ENCODE results near the gene VWF.
"Not testable (repeated sequence)": the region's sequence is repeated elsewhere in the genome, so short reads cannot be mapped to it uniquely, and the experiment has no call there.

The VWF gene

DNA sequence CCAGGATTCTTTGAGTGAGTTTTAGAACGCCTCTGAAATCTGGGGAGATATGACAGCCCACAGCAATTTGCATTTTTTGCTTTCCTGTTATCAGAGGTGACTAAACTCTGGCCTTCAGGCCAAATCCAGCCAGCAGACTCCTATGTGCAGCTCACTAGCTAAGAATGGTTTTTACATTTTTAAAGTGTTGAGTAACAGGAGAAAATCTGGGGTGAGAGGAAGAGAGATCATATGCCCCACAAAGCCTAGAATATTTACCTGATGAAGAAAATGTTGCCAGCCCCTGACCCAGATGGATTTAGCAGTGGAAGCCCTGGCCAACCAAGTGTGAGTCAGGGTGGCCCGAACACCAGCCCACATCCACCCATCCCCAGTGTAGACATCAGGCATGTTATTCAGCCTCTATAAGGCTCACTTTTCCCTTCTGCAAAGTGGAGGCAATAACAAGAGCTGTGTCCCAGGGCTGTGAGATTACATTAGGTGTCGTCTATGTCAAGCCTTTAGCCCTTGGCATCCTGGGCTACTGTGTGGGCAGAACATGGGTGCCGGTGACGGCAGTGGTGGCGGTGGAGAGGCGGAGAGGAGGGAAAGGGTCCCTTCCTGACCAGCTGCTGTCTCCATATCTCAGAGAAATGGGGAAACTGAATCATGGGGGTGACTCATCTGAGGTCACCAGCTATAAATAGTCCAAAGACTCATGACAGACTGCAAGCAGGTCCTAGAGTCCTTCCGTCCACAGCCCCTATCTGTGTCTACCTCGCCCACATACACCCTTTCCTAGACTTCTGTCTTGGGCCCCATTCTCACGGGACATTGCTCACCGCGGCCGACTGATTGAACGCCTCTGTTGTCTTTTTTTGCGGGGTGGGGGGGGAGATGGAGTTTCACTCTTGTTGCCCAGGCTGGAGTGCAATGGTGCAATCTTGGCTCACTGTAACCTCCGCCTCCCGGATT, 43.1 kb upstream of the VWF start:
- ChIA-PET POLR2A (no interaction called here), CTCF (interaction anchor here (1.2 kb wide), 1 partner anchor 22 kb away, joined by 3 read pairs; no protein-coding TSS in a partner anchor)
- no peak for TF ChIP-seq PKNOX1 (IDR thresholded peaks at IDR 0.05)
- no peak for TF ChIP-seq BHLHE40 (IDR thresholded peaks at IDR 0.05; ENCODE audit: borderline replicate concordance)
- no peak for TF ChIP-seq LEF1 (IDR thresholded peaks at IDR 0.05; ENCODE audit: borderline replicate concordance)
- TF ChIP-seq CTBP1 (IDR thresholded peaks at IDR 0.05; ENCODE audit: borderline replicate concordance), result no peak
- TF ChIP-seq TARDBP (IDR thresholded peaks at IDR 0.05), result no peak
- TF ChIP-seq FOXM1 (IDR thresholded peaks at IDR 0.05; ENCODE audit: borderline replicate concordance), result no peak
- TF ChIP-seq ARNT (IDR thresholded peaks at IDR 0.05), result no peak
- TF ChIP-seq HDGF (IDR thresholded peaks at IDR 0.05; ENCODE audit: borderline replicate concordance), result no peak
- no peak for TF ChIP-seq FOXA1 (IDR thresholded peaks at IDR 0.05)
- TF ChIP-seq FOXK2 (IDR thresholded peaks at IDR 0.05), result no peak
- TF ChIP-seq ELF4 (IDR thresholded peaks at IDR 0.05), result no peak
- no peak for TF ChIP-seq ZNF384 (IDR thresholded peaks at IDR 0.05)
- TF ChIP-seq SP1 (IDR thresholded peaks at IDR 0.05), result no peak
- TF ChIP-seq NFRKB (IDR thresholded peaks at IDR 0.05), result no peak
- no peak for TF ChIP-seq L3MBTL2 (conservative IDR thresholded peaks at IDR 0.05)
- no peak for TF ChIP-seq SUZ12 (IDR thresholded peaks at IDR 0.05)
- DNase-seq (ENCODE audit: extremely low spot score), result no peak

DNA sequence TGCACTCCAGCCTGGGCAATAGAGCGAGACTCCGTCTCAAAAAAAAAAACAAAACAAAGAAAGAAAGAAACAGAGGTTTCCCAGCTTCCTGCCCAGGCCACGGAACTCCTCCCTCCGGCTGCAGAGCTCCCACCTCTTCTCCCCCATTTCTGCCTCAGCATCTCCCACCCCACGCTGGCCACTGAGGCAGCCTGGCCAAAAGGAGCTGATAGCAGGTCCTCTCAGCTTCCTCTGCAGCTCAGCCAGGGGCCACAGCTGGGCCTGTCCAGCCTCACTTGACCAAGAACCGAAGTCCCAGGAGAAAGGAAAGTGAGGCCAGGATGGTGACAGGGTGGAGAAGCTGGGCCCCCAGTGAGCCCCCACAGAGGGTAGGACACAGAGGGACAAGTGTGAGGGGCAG, 42.3 kb upstream of the VWF start:
- ChIA-PET CTCF (no interaction called here), POLR2A (no interaction called here)
- DNase-seq (ENCODE audit: extremely low spot score), result no peak
- TF ChIP-seq ARNT (IDR thresholded peaks at IDR 0.05) (no peak), FOXM1 (IDR thresholded peaks at IDR 0.05; ENCODE audit: borderline replicate concordance) (no peak), ELF4 (IDR thresholded peaks at IDR 0.05) (no peak), TARDBP (IDR thresholded peaks at IDR 0.05) (no peak), ZNF384 (IDR thresholded peaks at IDR 0.05) (no peak), BHLHE40 (IDR thresholded peaks at IDR 0.05; ENCODE audit: borderline replicate concordance) (no peak), FOXA1 (IDR thresholded peaks at IDR 0.05) (no peak), LEF1 (IDR thresholded peaks at IDR 0.05; ENCODE audit: borderline replicate concordance) (no peak), SP1 (IDR thresholded peaks at IDR 0.05) (no peak), L3MBTL2 (conservative IDR thresholded peaks at IDR 0.05) (no peak), HDGF (IDR thresholded peaks at IDR 0.05; ENCODE audit: borderline replicate concordance) (no peak), SUZ12 (IDR thresholded peaks at IDR 0.05) (no peak), FOXK2 (IDR thresholded peaks at IDR 0.05) (no peak), PKNOX1 (IDR thresholded peaks at IDR 0.05) (no peak), NFRKB (IDR thresholded peaks at IDR 0.05) (no peak), CTBP1 (IDR thresholded peaks at IDR 0.05; ENCODE audit: borderline replicate concordance) (no peak)

DNA sequence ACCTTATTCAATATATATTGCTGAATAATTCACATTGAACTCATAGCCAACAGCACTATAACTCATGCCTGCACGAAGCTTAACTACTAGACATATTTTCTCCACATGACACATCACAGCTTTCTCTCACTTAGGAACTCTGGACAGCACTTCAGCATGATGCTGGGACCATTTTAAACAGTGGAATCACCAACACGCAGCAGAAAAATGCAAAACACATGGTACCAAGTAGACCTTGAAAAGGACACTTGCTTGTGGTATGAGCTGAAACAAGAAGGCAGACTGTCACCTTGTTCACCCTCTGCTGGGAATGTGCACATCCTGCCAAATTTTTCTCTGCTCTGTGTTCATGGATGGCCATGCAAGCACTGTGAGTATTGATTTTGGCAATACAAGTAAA, 40.9 kb upstream of the VWF start:
- TF ChIP-seq BHLHE40 (IDR thresholded peaks at IDR 0.05; ENCODE audit: borderline replicate concordance) (no peak), FOXA1 (IDR thresholded peaks at IDR 0.05) (no peak), FOXK2 (IDR thresholded peaks at IDR 0.05) (no peak), ARNT (IDR thresholded peaks at IDR 0.05) (no peak), NFRKB (IDR thresholded peaks at IDR 0.05) (no peak), PKNOX1 (IDR thresholded peaks at IDR 0.05) (no peak), FOXM1 (IDR thresholded peaks at IDR 0.05; ENCODE audit: borderline replicate concordance) (no peak), ELF4 (IDR thresholded peaks at IDR 0.05) (no peak), TARDBP (IDR thresholded peaks at IDR 0.05) (no peak), HDGF (IDR thresholded peaks at IDR 0.05; ENCODE audit: borderline replicate concordance) (no peak), LEF1 (IDR thresholded peaks at IDR 0.05; ENCODE audit: borderline replicate concordance) (no peak), CTBP1 (IDR thresholded peaks at IDR 0.05; ENCODE audit: borderline replicate concordance) (no peak), SP1 (IDR thresholded peaks at IDR 0.05) (no peak), SUZ12 (IDR thresholded peaks at IDR 0.05) (no peak), L3MBTL2 (conservative IDR thresholded peaks at IDR 0.05) (no peak), ZNF384 (IDR thresholded peaks at IDR 0.05) (no peak)
- POLR2A ChIA-PET, result no interaction called here
- DNase-seq (ENCODE audit: extremely low spot score), result no peak
- CTCF ChIA-PET, result no interaction called here

GRCh38 chr12:6163416-6164060, 39.1 kb upstream of the VWF start:
- TF ChIP-seq FOXM1 (IDR thresholded peaks at IDR 0.05; ENCODE audit: borderline replicate concordance), result no peak
- no peak for TF ChIP-seq FOXK2 (IDR thresholded peaks at IDR 0.05)
- TF ChIP-seq TARDBP (IDR thresholded peaks at IDR 0.05), result no peak
- no peak for TF ChIP-seq ARNT (IDR thresholded peaks at IDR 0.05)
- CTCF ChIA-PET, result interaction anchor here (0.7 kb wide), 1 partner anchor 32 kb away, joined by 3 read pairs; no protein-coding TSS in a partner anchor
- POLR2A ChIA-PET, result no interaction called here
- no peak for DNase-seq (ENCODE audit: extremely low spot score)

DNA sequence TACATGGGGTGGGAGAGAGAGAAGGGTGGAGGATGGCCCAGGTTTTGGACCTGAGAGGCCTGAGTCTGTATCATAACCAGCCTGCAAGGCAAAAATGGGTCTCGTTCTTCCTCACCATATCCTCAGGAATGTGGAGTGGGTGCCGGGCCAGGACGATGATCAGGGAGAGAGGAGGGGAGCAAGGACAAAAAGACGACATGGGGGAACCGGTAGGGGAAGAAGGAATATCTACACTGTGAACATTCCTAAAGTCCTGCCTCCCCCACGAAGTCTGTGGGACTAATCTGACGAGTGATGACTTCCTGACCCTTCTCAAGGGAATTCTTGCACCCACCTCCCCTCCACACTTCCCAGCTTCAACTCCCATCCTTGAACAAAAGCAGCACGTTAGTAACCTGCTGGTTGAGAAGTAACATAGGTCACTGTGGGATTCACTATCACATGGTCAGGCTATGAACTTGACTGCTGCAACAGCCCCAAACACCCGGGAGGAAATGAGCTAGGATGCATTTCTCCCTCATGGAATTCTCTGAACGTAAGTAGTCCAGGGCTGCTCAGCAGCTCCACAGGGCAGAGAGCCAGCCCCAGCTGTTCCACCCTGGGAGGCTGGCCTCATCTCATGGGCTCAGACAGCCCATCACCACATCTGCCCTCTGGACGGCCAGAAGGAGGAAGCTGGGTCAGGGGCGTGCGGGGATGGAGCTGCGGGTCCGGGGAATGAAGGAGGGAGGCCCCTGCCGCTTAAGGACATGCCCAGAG, 36.8 kb upstream of the VWF start:
- TF ChIP-seq CTBP1 (IDR thresholded peaks at IDR 0.05; ENCODE audit: borderline replicate concordance) (no peak), SUZ12 (IDR thresholded peaks at IDR 0.05) (no peak), PKNOX1 (IDR thresholded peaks at IDR 0.05) (no peak), TARDBP (IDR thresholded peaks at IDR 0.05) (no peak), LEF1 (IDR thresholded peaks at IDR 0.05; ENCODE audit: borderline replicate concordance) (no peak), L3MBTL2 (conservative IDR thresholded peaks at IDR 0.05) (no peak), FOXA1 (IDR thresholded peaks at IDR 0.05) (no peak), ARNT (IDR thresholded peaks at IDR 0.05) (no peak), FOXM1 (IDR thresholded peaks at IDR 0.05; ENCODE audit: borderline replicate concordance) (no peak), HDGF (IDR thresholded peaks at IDR 0.05; ENCODE audit: borderline replicate concordance) (no peak), ZNF384 (IDR thresholded peaks at IDR 0.05) (no peak), SP1 (IDR thresholded peaks at IDR 0.05) (no peak), FOXK2 (IDR thresholded peaks at IDR 0.05) (no peak), BHLHE40 (IDR thresholded peaks at IDR 0.05; ENCODE audit: borderline replicate concordance) (no peak), NFRKB (IDR thresholded peaks at IDR 0.05) (no peak), ELF4 (IDR thresholded peaks at IDR 0.05) (no peak)
- CTCF ChIA-PET, result interaction anchor here (0.6 to 0.7 kb wide), 2 partner anchors 100 to 125 kb away, joined by 3 read pairs; no protein-coding TSS in a partner anchor
- no peak for DNase-seq (ENCODE audit: extremely low spot score)
- POLR2A ChIA-PET, result no interaction called here

DNA sequence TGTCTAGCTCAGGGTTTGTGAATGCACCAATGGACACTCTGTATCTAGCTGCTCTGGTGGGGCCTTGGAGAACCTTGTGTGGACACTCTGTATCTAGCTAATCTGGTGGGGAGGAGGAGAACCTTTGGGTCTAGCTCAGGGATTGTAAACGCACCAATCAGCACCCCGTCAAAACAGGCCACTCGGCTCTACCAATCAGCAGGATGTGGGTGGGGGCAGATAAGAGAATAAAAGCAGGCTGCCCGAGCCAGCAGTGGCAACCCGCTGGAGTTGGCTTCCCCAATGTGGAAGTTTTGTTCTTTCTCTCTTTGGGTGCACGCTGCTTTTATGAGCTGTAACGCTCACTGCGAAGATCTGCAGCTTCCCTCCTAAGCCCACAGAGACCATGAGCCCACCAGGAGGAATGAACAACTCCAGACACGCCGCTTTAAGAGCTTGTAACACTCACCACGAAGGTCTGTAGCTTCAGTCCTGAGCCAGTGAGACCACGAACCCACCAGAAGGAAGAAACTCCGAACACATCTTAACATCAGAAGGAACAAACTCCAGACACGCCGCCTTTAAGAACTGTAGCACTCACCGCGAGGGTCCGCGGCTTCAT, 35.7 kb upstream of the VWF start:
- CTCF ChIA-PET; POLR2A ChIA-PET; DNase-seq (ENCODE audit: extremely low spot score): not testable (repeated sequence)

DNA sequence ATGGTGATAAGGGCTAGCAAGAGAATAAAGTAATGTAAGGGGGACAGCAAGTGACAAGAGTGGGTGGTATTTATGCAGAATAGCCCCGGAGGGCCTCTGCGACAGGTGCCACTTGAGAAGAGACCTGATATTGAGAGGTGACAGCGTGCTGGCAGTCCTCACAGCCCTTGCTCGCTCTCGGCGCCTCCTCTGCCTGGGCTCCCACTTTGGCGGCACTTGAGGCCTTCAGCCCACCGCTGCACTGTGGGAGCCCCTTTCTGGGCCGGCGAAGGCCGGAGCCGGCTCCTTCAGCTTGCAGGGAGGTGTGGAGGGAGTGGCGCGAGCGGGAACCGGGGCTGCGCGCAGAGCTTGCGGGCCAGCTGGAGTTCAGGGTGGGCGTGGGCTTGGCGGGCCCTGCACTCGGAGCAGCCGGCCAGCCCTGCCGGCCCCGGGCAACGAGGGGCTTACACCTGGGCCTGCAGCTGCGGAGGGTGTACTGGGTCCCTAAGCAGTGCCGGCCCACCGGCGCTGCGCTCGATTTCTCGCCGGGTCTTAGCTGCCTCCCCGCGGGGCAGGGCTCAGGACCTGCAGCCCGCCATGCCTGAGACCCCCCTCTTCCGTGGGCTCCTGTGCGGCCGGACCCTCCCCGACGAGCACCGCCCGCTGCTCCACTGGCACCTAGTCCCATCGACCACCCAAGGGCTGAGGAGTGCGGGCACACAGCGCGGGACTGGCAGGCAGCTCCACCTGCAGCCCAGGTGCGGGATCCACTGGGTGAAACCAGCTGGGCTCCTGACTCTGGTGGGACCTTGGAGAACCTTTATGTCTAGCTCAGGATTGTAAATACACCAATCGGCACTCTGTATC, 34.9 kb upstream of the VWF start:
- POLR2A ChIA-PET, result not testable (repeated sequence)

More for the DNA sequence above, 34.9 kb upstream of the VWF start:
- DNase-seq (ENCODE audit: extremely low spot score); CTCF ChIA-PET: not testable (repeated sequence)

Data from HEK293T (cell line).